Measurements from ENCODE around the gene CRPPA.
"Not testable (repeated sequence)": the region's sequence is repeated elsewhere in the genome, so short reads cannot be mapped to it uniquely, and the experiment has no call there.

CRPPA gene

DNA sequence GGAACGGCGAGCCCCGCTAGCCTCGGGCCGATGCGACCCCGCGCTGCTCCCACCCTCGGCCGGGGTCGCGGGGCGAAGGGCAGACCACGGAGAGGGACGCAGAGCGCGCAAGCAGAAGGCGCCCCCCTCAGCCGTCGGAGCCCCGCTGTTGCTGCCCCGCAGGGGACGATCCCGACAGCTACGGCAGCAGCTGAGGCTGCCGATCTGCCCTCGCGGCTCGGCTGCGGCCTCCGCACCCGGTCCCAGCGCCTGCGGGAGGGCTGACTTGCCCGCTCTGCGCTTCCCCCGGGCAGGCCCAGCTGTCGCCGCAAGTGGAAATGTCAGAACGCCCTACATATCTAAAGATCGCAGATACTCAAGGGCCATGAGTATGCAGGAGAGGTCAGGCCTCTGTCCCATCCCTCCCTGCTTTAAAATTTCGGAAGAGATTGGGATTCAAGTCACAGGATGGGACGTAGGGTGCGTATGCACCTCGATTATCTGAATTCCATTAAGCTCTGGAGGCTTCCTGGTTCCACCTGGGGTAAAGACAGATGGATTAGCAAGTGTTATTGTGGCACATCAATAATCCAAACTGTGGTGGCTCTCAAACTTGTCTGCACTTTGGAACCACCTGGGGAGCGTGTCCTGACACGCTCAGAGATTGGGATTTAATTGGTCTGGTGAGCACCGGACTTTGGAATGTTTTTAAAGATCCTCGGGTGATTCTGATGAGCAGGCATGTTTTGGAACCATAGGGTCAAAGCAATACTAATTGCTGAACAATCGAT is at the start of gene CRPPA:
TSS of gene CRPPA (minus strand) at position 206 of the 770 bp plus-strand sequence. CDS start 216 bp downstream, outside the sequence.
- H3K36me3 ChIP-seq (ENCODE audit: control insufficient read depth in 5 of 5, insufficient read depth in 5 of 5, low read length in 5 of 5) = no peaks in the 10 kb centered on the region

DNA sequence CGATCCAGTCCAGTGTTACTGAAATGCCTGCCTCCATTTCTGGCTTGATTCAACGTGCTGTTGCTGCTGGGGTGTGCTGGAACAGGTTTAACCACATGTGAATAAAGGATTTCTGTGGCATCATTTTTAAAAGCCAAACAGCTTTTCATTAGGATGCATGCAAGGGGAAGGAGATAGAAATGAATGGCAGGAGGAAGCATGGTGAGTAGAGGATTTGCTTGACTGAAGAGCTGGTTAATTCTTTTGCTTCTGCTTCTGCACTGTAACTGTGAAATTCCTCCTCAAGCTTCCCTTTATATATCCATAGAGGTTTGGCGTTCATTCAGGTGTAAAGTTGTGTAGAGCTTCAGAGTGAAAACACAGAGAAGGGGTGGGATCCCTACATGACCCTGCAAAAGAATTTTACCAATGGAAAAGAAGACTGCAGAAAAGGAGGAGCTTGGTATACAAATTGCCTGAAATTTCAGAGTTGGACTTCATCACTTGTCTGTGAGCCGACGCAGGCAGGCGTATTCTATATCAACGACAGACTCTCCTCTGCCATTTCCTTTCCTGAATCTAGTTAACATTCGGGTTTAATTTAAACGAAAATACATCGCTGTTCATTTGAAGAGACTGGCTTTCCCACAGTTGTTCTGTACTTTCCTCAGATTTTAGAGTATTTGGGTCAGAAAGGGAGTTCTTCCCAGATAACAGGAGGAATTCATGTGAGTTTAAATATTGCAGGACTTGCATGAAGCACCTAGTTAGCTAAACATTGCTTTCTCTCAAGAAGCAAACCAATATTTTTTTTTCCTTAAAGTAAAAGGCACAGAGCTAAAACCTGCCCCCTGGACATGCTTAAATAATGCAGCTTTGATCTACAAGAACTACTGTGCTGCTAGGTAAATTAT is 44.4 kb upstream of the CRPPA start, which contains the start of gene SOSTDC1:
TSS of gene SOSTDC1 (minus strand) at position 270 of the 893 bp plus-strand sequence. CDS start at position 200, 70 bp downstream.
- peaks cover 0 to 4% (median 0%) of the 10 kb centered on the region in 5 donors for H3K27me3 ChIP-seq (ENCODE audit: control insufficient read depth in 5 of 5, insufficient read depth in 4 of 5, low read length in 5 of 5)
- H3K27ac ChIP-seq (ENCODE audit: low read depth, low read length) = no peak within 1 kb of the TSS
- H3K9ac ChIP-seq (ENCODE audit: low read length in 5 of 5) = no peak within 1 kb of the TSS
- H3K4me1 ChIP-seq (ENCODE audit: control insufficient read depth in 5 of 5, insufficient read depth in 5 of 5, low read length in 5 of 5) = peaks cover 0 to 4% (median 0%) of the 10 kb centered on the region in 5 donors
- H3K9me3 ChIP-seq (ENCODE audit: control insufficient read depth in 5 of 5, low read length in 5 of 5) = no peaks in the 10 kb centered on the region
- H3K36me3 ChIP-seq (ENCODE audit: control insufficient read depth in 5 of 5, insufficient read depth in 5 of 5, low read length in 5 of 5) = no peaks in the 10 kb centered on the region
- no peak within 1 kb of the TSS for H3K4me3 ChIP-seq (ENCODE audit: low read depth in 1 of 5, low read length in 5 of 5)

More for the DNA sequence above, at the start of gene CRPPA:
- no peaks in the 10 kb centered on the region for H3K27me3 ChIP-seq (ENCODE audit: control insufficient read depth in 5 of 5, insufficient read depth in 4 of 5, low read length in 5 of 5)
- peak within 1 kb of the TSS; percentile 86 for H3K27ac ChIP-seq (ENCODE audit: low read depth, low read length)
- peaks cover 0 to 24% (median 17%) of the 10 kb centered on the region in 5 donors for H3K4me1 ChIP-seq (ENCODE audit: control insufficient read depth in 5 of 5, insufficient read depth in 5 of 5, low read length in 5 of 5)
- H3K4me3 ChIP-seq (ENCODE audit: low read depth in 1 of 5, low read length in 5 of 5) = peak within 1 kb of the TSS; percentile 59 to 93 (median 83)
- no peaks in the 10 kb centered on the region for H3K9me3 ChIP-seq (ENCODE audit: control insufficient read depth in 5 of 5, low read length in 5 of 5)
- H3K9ac ChIP-seq (ENCODE audit: low read length in 5 of 5) = peak within 1 kb of the TSS; percentile 76 to 96 (median 84)

DNA sequence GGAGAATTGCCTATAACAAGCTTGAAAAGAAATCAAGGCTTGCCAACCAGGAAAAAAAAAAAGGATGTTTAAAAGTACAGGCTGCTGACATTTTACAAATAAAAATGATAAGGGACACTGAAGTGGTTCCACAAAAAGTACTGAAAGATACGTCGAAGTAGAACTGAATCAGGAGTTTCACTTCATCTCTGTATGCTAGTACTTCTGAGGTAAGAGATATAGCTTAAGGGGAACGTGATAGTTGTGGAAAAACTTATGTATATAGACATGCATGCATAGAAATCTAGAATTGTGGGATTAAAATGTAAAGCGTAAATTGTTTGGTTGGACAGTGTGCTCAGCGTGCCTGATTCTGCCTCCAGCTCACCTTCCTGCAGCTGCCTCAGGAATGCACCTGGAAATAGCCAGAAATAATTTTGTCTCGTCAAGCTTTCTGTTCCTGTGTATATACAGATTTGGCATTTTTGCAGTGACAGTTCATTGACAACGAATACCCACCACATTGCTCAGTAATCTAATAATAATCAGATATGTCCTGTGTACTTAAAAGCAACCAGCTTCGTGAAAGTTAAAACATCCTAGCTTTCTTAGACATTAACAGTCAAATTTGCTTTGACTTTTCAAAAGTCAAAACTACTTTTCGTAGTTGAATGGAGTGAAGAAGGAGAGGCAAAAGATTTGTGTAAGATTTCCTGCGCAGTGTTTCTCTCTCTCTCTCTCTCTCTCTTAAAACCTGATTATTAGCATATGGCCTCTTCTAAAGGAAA is 42.8 kb upstream of the CRPPA start:
- H3K9ac ChIP-seq (ENCODE audit: low read length in 5 of 5) = no peak overlapping the region
- H3K27me3 ChIP-seq (ENCODE audit: control insufficient read depth in 5 of 5, insufficient read depth in 4 of 5, low read length in 5 of 5) = peaks cover 0 to 4% (median 0%) of the 10 kb centered on the region in 5 donors
- no peaks in the 10 kb centered on the region for H3K9me3 ChIP-seq (ENCODE audit: control insufficient read depth in 5 of 5, low read length in 5 of 5)
- H3K4me3 ChIP-seq (ENCODE audit: low read depth in 1 of 5, low read length in 5 of 5) = no peak overlapping the region
- no peak overlapping the region for H3K27ac ChIP-seq (ENCODE audit: low read depth, low read length)
- no peaks in the 10 kb centered on the region for H3K36me3 ChIP-seq (ENCODE audit: control insufficient read depth in 5 of 5, insufficient read depth in 5 of 5, low read length in 5 of 5)
- H3K4me1 ChIP-seq (ENCODE audit: control insufficient read depth in 5 of 5, insufficient read depth in 5 of 5, low read length in 5 of 5) = peaks cover 0 to 4% (median 0%) of the 10 kb centered on the region in 5 donors

DNA sequence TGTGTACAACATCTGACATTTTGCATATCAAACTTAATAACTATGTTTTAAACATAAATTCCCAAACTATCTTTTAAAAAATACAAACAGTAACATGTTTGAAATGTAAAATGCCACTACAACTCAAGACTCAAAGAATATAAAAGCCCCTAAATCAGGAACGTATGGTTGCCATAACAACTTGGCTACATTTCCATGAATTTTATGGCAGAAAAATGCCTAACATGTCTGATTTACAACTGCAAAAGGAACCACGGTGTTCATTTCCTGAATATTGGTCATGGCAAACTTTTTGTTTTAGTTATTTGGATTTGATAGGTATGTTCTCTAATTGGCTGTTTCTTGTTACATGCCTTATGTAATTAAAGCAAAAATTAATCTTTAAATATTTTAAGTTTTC is 42.2 kb upstream of the CRPPA start:
- Histone ChIP-seq H3K4me3 (ENCODE audit: low read depth in 1 of 5, low read length in 5 of 5) (no peak overlapping the region), H3K4me1 (ENCODE audit: control insufficient read depth in 5 of 5, insufficient read depth in 5 of 5, low read length in 5 of 5) (peaks cover 0 to 4% (median 0%) of the 10 kb centered on the region in 5 donors), H3K36me3 (ENCODE audit: control insufficient read depth in 5 of 5, insufficient read depth in 5 of 5, low read length in 5 of 5) (no peaks in the 10 kb centered on the region), H3K27me3 (ENCODE audit: control insufficient read depth in 5 of 5, insufficient read depth in 4 of 5, low read length in 5 of 5) (peaks cover 0 to 4% (median 0%) of the 10 kb centered on the region in 5 donors), H3K9ac (ENCODE audit: low read length in 5 of 5) (no peak overlapping the region), H3K27ac (ENCODE audit: low read depth, low read length) (no peak overlapping the region), H3K9me3 (ENCODE audit: control insufficient read depth in 5 of 5, low read length in 5 of 5) (no peaks in the 10 kb centered on the region)

DNA sequence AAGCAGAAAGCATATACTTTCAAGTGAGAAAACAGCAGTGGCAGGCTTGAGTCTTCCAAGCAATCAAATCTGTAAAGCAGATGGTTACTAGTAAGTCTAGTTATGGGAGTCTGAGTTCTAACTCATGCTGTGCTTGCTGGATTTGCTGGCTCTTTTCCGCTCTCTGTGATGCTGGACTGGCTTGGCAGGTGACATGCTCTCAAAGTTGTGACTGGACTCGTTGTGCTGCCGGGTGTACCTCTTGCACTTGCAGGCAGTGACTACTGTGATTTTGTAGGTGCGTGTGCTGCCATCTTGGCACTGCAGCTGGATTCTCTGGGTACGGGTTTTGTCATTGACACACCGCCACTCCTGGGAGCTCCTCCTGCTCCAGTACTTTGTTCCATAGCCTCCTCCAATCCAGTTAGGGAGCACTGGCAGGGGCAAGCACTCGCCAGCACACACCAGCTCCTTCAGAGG is 41.1 kb upstream of the CRPPA start:
- H3K9ac ChIP-seq (ENCODE audit: low read length in 5 of 5) = no peak overlapping the region
- H3K27me3 ChIP-seq (ENCODE audit: control insufficient read depth in 5 of 5, insufficient read depth in 4 of 5, low read length in 5 of 5) = peaks cover 0 to 4% (median 0%) of the 10 kb centered on the region in 5 donors
- peaks cover 0 to 4% (median 0%) of the 10 kb centered on the region in 5 donors for H3K4me1 ChIP-seq (ENCODE audit: control insufficient read depth in 5 of 5, insufficient read depth in 5 of 5, low read length in 5 of 5)
- no peak overlapping the region for H3K27ac ChIP-seq (ENCODE audit: low read depth, low read length)
- no peaks in the 10 kb centered on the region for H3K36me3 ChIP-seq (ENCODE audit: control insufficient read depth in 5 of 5, insufficient read depth in 5 of 5, low read length in 5 of 5)
- H3K4me3 ChIP-seq (ENCODE audit: low read depth in 1 of 5, low read length in 5 of 5) = no peak overlapping the region
- H3K9me3 ChIP-seq (ENCODE audit: control insufficient read depth in 5 of 5, low read length in 5 of 5) = no peaks in the 10 kb centered on the region

DNA sequence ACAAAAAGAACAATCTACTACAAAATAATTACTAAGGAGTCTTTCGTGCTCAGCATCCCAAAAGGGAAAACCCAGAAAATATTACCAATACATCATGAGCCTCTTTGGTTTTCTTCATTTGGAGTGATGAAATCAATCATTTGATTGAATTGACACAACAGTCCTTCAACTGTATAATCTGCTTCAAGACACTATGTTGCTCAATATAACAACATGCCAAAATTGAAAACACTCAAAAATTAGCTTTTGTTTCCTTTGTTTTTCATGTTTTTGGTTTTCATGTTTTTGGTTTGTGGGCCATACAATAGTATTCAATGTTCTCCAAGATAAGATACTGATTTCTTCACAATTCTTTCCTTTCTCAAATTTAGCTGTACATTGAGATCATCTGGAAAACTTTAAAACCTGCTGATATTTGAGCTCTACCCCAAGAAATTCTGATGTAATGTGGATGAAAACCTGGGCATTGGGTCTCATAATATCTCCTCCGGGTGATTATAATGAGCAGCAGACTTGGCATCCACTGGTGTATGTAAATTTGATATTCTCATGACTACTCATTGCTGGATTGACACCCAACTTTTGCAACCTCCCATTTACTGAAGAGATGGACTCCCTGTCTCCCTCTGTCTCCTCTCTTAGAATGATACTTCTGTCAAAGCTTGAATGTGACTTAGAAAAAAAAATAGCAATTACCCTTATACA is 39.6 kb upstream of the CRPPA start:
- Histone ChIP-seq H3K4me1 (ENCODE audit: control insufficient read depth in 5 of 5, insufficient read depth in 5 of 5, low read length in 5 of 5) (peaks cover 0 to under 1% (median 0%) of the 10 kb centered on the region in 5 donors), H3K4me3 (ENCODE audit: low read depth in 1 of 5, low read length in 5 of 5) (no peak overlapping the region), H3K36me3 (ENCODE audit: control insufficient read depth in 5 of 5, insufficient read depth in 5 of 5, low read length in 5 of 5) (no peaks in the 10 kb centered on the region), H3K27ac (ENCODE audit: low read depth, low read length) (no peak overlapping the region), H3K9me3 (ENCODE audit: control insufficient read depth in 5 of 5, low read length in 5 of 5) (no peaks in the 10 kb centered on the region), H3K9ac (ENCODE audit: low read length in 5 of 5) (no peak overlapping the region), H3K27me3 (ENCODE audit: control insufficient read depth in 5 of 5, insufficient read depth in 4 of 5, low read length in 5 of 5) (peaks cover 0 to 4% (median 0%) of the 10 kb centered on the region in 5 donors)

DNA sequence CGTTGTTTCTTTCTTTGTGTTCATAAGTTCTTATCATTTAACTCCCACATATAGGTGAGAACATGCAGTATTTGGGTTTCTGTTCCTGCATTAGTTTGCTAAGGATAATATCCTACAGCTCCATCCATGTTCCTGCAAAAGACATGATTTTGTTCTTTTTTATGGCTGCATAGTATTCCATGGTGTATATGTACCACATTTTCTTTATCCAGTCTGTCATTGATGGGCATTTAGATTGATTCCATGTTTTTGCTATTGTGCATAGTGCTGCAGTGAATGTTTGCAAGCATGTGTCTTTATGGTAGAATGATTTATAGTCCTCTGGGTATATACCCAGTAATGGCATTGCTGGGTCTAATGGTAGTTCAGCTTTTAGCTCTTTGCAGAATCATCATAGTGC is 35.0 kb upstream of the CRPPA start:
- not testable (repeated sequence) for H3K36me3 ChIP-seq (ENCODE audit: control insufficient read depth in 5 of 5, insufficient read depth in 5 of 5, low read length in 5 of 5)

DNA sequence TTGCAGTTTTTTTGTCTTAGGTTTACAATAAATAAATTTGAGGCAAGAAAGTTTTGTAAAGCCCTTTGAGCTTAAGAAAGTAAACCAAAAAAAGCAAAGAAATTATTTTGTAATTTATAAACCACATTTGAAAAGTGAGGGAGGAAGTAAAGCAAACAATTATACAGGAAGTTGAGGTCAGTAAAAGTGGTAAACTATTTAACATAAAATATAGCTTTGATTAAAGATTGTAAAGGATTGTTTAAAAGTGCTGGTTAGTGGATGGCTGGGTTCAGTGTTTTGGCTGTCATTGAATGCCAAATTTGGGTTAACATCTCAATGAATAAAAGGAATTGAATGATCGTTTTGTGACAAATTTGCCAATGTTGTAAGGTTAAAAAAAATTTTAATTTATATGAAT is 34.3 kb upstream of the CRPPA start:
- Histone ChIP-seq H3K27ac (ENCODE audit: low read depth, low read length) (no peak overlapping the region), H3K36me3 (ENCODE audit: control insufficient read depth in 5 of 5, insufficient read depth in 5 of 5, low read length in 5 of 5) (no peaks in the 10 kb centered on the region), H3K9ac (ENCODE audit: low read length in 5 of 5) (no peak overlapping the region), H3K9me3 (ENCODE audit: control insufficient read depth in 5 of 5, low read length in 5 of 5) (no peaks in the 10 kb centered on the region), H3K27me3 (ENCODE audit: control insufficient read depth in 5 of 5, insufficient read depth in 4 of 5, low read length in 5 of 5) (no peaks in the 10 kb centered on the region), H3K4me1 (ENCODE audit: control insufficient read depth in 5 of 5, insufficient read depth in 5 of 5, low read length in 5 of 5) (no peaks in the 10 kb centered on the region), H3K4me3 (ENCODE audit: low read depth in 1 of 5, low read length in 5 of 5) (no peak overlapping the region)

More for the DNA sequence above, 35.0 kb upstream of the CRPPA start:
- not testable (repeated sequence) for H3K9me3 ChIP-seq (ENCODE audit: control insufficient read depth in 5 of 5, low read length in 5 of 5); H3K9ac ChIP-seq (ENCODE audit: low read length in 5 of 5); H3K27ac ChIP-seq (ENCODE audit: low read depth, low read length); H3K4me3 ChIP-seq (ENCODE audit: low read depth in 1 of 5, low read length in 5 of 5); H3K27me3 ChIP-seq (ENCODE audit: control insufficient read depth in 5 of 5, insufficient read depth in 4 of 5, low read length in 5 of 5); H3K4me1 ChIP-seq (ENCODE audit: control insufficient read depth in 5 of 5, insufficient read depth in 5 of 5, low read length in 5 of 5)

DNA sequence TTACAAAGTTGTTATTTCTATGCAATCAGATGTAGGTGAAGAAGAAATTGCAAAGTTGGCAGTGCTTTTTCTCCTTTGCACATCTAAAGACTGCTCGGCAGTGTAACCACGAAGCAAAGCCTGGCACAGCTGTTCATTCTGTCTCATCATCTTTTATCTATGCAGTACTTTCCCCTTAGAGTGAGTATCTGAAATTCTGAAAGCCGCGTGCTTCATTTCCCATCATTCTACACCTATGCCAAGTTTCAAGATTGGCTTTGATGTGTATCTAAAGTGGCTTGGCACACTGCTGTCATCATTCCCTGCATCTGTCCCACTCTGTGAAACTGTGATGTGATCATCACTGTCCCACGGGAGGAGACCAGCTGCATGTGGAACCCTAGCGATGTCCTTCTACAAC is 29.0 kb upstream of the CRPPA start:
- Histone ChIP-seq H3K27me3 (ENCODE audit: control insufficient read depth in 5 of 5, insufficient read depth in 4 of 5, low read length in 5 of 5) (no peaks in the 10 kb centered on the region), H3K27ac (ENCODE audit: low read depth, low read length) (no peak overlapping the region), H3K4me1 (ENCODE audit: control insufficient read depth in 5 of 5, insufficient read depth in 5 of 5, low read length in 5 of 5) (no peaks in the 10 kb centered on the region), H3K9me3 (ENCODE audit: control insufficient read depth in 5 of 5, low read length in 5 of 5) (no peaks in the 10 kb centered on the region), H3K9ac (ENCODE audit: low read length in 5 of 5) (no peak overlapping the region), H3K4me3 (ENCODE audit: low read depth in 1 of 5, low read length in 5 of 5) (no peak overlapping the region), H3K36me3 (ENCODE audit: control insufficient read depth in 5 of 5, insufficient read depth in 5 of 5, low read length in 5 of 5) (no peaks in the 10 kb centered on the region)
